Measurements from ENCODE around the gene BCR. TPM values are rescaled to one million over a fixed set of nuclear protein-coding genes. Genes with fewer than 3 reads are reported as not detected.

The BCR gene
- total RNA-seq, 1 experiment from 2014 or later, result 77.0 TPM

DNA sequence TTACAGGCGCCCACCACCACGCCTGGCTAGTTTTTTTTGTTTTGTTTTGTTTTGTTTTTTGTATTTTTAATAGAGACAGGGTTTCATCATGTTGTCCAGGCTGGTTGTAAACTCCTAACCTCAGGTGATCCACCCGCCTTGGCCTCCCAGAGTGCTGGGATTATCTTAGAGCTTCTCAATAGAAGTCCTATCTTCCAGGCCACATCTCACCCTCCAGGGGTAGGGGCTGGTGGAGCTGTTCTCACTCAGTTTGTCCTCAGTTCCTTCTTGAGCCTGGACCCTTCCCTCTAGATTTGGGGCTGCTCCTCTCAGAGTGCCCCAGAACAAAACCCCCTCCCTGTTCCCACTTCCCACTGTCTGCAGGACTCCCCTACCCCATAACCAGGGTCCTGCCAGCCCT, 31.3 kb downstream of the BCR start:
- TF ChIP-seq, protein P1, sequence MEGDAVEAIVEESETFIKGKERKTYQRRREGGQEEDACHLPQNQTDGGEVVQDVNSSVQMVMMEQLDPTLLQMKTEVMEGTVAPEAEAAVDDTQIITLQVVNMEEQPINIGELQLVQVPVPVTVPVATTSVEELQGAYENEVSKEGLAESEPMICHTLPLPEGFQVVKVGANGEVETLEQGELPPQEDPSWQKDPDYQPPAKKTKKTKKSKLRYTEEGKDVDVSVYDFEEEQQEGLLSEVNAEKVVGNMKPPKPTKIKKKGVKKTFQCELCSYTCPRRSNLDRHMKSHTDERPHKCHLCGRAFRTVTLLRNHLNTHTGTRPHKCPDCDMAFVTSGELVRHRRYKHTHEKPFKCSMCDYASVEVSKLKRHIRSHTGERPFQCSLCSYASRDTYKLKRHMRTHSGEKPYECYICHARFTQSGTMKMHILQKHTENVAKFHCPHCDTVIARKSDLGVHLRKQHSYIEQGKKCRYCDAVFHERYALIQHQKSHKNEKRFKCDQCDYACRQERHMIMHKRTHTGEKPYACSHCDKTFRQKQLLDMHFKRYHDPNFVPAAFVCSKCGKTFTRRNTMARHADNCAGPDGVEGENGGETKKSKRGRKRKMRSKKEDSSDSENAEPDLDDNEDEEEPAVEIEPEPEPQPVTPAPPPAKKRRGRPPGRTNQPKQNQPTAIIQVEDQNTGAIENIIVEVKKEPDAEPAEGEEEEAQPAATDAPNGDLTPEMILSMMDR (conservative IDR thresholded peaks at IDR 0.05), result no peak
- peaks cover 44% of the 10 kb centered on the region for H3K79me2 ChIP-seq (ENCODE audit: insufficient read depth, low read length)
- H3K27me3 ChIP-seq (ENCODE audit: insufficient read depth, low read length), result no peaks in the 10 kb centered on the region
- H3K4me3 Mint-ChIP-seq, result no peak overlapping the region
- H2BK120ac ChIP-seq (ENCODE audit: low read depth, low read length, poor library complexity, severe bottlenecking), result no peak overlapping the region
- H2BK15ac ChIP-seq (ENCODE audit: low read depth, low read length), result no peak overlapping the region
- no peaks in the 10 kb centered on the region for H3K23me2 ChIP-seq (ENCODE audit: insufficient read length, low read depth, low read length, poor library complexity, severe bottlenecking)
- no peak overlapping the region for H3K14ac ChIP-seq (ENCODE audit: insufficient read depth, low read length)
- H2AK5ac ChIP-seq (ENCODE audit: insufficient read length, low read length), result no peak overlapping the region
- H2BK12ac ChIP-seq (ENCODE audit: insufficient read length, low read depth, low read length), result no peak overlapping the region
- WGBS (ENCODE audit: extremely low coverage, insufficient read length, low lambda C conversion rate), result no CpG with 5 or more reads among the region's 3 CpGs
- DNase-seq, result no peak
- no peak overlapping the region for H2BK20ac ChIP-seq (ENCODE audit: low read depth, low read length, poor library complexity, severe bottlenecking)
- peaks cover 15% of the 10 kb centered on the region for H3K79me1 ChIP-seq (ENCODE audit: insufficient read depth, low read depth, low read length, poor library complexity, severe bottlenecking)
- no peak overlapping the region for H2AFZ ChIP-seq (ENCODE audit: low read length)
- no peak overlapping the region for H3K56ac ChIP-seq (ENCODE audit: insufficient read length, low read depth, low read length)
- H3K27ac ChIP-seq (ENCODE audit: insufficient read length, low read depth, low read length), result no peak overlapping the region
- H3K18ac ChIP-seq (ENCODE audit: insufficient read length, low read depth, low read length), result no peak overlapping the region
- no peaks in the 10 kb centered on the region for H3K27me3 Mint-ChIP-seq (ENCODE audit: low read depth)
- no peak overlapping the region for H3T11ph ChIP-seq (ENCODE audit: low read length)
- H4K91ac ChIP-seq (ENCODE audit: insufficient read length, low read depth, low read length), result no peak overlapping the region
- H3K9ac ChIP-seq (ENCODE audit: extremely low read depth, insufficient read length, low read length), result no peak overlapping the region
- peaks cover 25 to 30% of the 10 kb centered on the region in 2 experiments for H3K4me1 Mint-ChIP-seq
- no peak overlapping the region for H3K4ac ChIP-seq (ENCODE audit: low read depth, low read length)
- peak overlapping the region in 2 of 3 experiments; percentile 55 to 76; a peak in 1 of 7 replicates for H3K27ac Mint-ChIP-seq
- no peak overlapping the region for H4K5ac ChIP-seq (ENCODE audit: insufficient read length, low read depth, low read length)
- no peak overlapping the region for H3K4me2 ChIP-seq (ENCODE audit: insufficient read depth, insufficient read length, low read length)
- no peaks in the 10 kb centered on the region for H4K20me1 ChIP-seq (ENCODE audit: control insufficient read depth, insufficient read depth, insufficient read length)
- H3K9me3 ChIP-seq (ENCODE audit: control insufficient read depth, low read depth, low read length), result no peaks in the 10 kb centered on the region
- no peaks in the 10 kb centered on the region; the same call in 1 of the 2 replicates for H3K4me1 ChIP-seq (ENCODE audit: insufficient read depth, low read length)
- no peak overlapping the region for H4K8ac ChIP-seq (replicated peaks; ENCODE audit: insufficient read length, low read depth, low read length)
- H2BK5ac ChIP-seq (ENCODE audit: insufficient read length, low read length), result no peak overlapping the region
- no peak overlapping the region for H3K23ac ChIP-seq (ENCODE audit: insufficient read length, low read depth, low read length)
- H3K9me3 Mint-ChIP-seq, result no peaks in the 10 kb centered on the region
- H3K36me3 Mint-ChIP-seq (ENCODE audit: insufficient read depth in 1 of 3, low read depth in 3 of 3), result peaks cover 8 to 16% (median 11%) of the 10 kb centered on the region in 3 experiments; a peak in 6 of 7 replicates
